NCI-H2081 (cell line): ENCODE results near the gene ATG13.
"Not testable (repeated sequence)": the region's sequence is repeated elsewhere in the genome, so short reads cannot be mapped to it uniquely, and the experiment has no call there.

Experiments used
- DNase-seq, 2 experiments: peaks; one replicate each; lab custom pipeline; 2025; lab: John Stamatoyannopoulos, UW

Gene ATG13

DNA sequence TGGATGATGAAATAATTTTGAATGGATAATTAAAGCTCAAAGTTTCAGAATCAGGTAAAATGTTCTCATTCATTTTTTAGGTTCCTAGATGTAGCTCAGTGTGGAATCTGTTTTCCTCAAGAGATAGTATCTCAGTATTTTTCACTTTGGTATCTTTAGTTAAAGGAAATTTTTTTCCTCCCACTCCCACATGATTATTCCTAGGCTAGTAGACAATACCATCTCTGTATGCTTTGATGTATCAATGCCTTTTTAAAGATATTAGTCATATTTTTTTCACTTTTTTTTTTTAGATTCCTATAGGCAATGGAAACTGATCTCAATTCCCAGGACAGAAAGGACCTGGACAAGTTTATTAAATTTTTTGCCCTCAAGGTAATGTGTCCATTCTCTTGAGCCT, 26.6 kb downstream of the ATG13 start:
- DNase-seq, result no peak

- DNase-seq, result no peak
Observed at GRCh38 chr11:46649180-46649738, 31.9 kb downstream of the ATG13 start.

- no peak for DNase-seq
Observed at GRCh38 chr11:46655631-46656030, 38.3 kb downstream of the ATG13 start.

DNA sequence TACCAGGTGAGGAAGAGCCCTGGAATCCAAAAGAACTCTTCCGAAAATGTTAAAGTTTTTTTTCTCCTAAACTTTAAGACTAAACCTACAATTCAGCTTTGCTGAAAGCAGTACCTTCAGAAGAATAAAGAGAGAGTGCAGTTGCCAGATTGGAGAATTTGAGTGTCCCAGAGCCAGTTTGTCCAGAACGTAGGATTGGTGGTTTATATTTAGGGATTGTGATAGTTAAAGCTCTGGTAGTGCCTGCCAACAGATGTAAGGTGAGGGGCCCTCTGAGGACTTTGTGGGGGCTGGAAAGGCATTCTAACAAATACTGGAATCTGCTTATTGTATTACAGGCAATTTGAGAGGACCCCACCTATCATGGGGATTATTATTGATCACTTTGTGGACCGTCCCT, 39.8 kb downstream of the ATG13 start:
- DNase-seq, result no peak

GRCh38 chr11:46658259-46658658, 40.9 kb downstream of the ATG13 start:
- no peak for DNase-seq

GRCh38 chr11:46659908-46660307, 42.6 kb downstream of the ATG13 start:
- DNase-seq, result no peak

DNA sequence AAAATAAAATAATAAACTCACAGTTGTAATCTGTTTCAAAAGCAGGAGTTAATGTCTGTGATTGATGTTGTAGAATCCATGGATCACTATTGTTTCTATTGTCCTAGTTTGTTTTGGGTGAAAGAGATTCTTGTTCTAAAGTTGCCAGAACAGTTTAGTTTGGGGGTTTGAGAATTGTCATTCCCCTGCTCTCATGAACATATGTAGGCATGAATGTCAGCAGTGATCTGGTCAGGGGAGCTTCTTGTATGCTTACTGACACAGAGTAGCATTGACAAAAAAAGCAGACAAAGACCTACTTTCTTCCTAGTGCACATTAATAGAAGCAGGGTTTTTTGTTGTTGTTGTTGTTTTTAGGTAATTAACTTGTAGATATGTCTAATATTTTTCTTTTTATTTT, 44.5 kb downstream of the ATG13 start:
- no peak for DNase-seq

DNA sequence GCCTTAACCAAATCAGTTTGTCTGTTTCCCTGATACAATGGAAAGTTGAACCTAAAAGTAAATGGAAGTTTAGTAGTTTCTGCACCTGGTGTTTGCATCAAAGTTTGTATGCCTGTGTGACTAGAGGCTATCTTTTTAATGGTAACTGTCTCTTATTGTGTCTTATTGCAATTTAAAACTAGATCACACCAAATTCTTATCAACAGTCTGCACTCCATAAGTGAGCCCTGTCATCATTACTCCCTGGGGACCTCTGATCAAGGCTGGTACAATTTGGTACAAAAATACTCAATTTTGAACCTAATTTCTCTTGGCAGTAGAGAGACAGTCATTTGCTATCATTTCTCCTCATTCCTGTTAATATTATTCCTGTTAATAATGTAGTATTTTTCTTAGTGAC, 45.0 kb downstream of the ATG13 start:
- no peak for DNase-seq

DNA sequence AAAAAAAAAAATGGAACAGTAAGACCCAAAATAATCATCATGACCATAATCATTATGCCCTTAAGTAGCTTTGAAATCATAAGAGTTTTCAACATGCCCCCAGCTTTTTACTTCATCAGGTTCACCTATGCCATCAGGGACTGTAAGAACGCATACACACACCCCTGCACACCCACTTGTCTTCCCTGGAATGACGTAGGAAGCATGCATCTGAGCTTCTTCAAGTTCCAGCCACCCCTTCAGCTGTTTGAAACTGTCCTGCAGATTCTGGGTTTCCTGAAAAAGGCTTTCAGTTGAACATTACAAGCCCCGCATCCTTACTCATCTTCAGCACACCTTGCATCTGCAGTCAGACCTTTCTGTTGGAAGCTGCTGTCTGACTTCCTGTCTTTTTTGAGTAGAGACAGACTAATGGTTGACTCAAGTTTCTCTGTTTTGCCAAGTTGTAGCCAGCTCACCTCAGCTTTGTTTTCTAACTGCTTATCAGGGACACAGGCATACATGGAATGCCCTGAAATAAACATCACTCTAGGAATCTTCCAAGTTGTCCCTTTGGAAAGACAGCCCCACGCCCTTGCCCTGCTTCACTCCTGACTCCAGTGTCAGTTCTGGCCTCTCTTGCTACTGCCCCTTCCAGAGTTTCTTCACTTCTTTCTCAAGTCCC, 46.1 kb downstream of the ATG13 start:
- no peak for DNase-seq

DNA sequence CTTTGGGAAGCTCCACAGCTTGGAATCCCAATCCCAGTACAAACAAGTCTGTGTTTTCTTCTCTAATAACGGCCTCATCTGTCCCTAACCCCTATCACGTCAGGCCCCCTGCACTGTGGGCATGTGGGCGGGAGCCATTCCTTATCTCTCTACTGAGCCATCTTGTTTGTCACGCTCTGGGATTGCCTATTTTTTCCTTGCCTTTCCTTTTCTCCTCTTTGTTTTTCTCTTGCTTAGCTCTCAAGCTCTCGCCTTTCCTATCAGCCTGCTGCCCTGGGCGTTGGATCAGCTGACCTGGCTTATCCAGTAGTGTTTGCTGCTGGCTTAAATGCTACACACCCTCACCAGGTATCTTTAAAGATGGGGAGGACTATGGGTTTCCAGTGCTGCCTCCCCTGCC, 47.3 kb downstream of the ATG13 start:
- no peak for DNase-seq

GRCh38 chr11:46665356-46665755, 48.0 kb downstream of the ATG13 start:
- DNase-seq, result no peak

DNA sequence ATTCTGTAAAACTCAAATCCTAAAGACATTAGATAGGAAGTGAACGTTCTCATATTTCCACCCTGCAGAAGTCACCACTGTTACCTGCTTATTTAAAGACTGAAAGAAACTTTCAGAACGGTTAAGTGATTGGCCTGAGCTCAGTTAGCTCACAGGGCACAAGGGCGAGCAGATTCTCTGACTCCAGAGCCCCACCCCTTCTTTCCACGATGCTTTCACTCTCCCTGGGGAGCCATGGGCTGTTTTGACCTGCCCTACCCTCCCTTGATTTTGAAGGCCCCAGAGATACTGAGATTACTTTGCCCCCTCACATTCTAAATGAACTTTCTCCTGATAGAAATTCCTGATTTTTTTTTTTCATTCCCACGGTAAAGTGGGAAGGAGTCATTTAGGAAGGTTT, 49.2 kb downstream of the ATG13 start:
- no peak for DNase-seq

DNA sequence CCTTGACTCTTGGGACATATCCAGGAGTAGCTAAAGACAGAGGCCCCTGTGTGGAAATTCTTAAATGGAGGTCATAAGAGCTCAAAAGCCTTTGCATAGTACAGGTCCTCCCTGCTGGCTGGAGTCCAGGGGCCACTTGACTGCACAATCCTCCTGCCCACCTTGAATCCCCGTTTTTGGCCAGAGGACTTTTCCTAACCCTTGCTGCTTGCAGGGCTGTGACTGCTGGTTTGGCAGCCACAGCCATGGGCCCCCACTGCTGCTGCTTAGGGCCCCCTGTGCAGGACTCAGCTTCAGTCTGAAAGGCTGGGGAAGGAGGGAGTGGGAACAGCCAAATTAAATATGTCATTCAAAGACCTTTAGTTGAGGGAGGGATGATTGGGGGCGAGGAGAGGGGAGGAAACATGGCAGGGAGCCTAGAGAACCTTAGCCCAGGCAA, 49.7 kb downstream of the ATG13 start:
- no peak for DNase-seq

- DNase-seq, result no peak
Observed at GRCh38 chr11:46668480-46669085, 51.2 kb downstream of the ATG13 start.

DNA sequence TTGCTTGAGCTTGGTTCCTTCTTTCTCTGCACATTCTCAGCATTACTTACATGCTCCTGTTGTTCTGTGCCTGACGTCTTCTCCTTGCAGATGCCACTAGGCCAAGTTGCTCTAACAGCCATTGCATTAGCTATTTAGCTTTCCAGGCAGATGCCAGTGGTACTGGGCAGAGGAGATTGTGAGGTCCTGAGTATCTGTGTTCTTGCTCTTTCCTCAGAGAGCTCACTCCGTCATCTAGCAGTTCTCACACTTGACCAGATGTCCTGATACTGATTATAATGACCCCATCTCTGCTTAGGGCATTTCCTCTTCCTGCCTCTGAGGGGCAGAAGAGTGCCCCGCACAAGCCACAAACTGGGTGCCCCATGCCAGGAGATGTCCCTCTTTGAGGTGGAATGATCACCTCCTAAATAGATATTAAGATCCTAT, 52.4 kb downstream of the ATG13 start:
- DNase-seq, result no peak

DNA sequence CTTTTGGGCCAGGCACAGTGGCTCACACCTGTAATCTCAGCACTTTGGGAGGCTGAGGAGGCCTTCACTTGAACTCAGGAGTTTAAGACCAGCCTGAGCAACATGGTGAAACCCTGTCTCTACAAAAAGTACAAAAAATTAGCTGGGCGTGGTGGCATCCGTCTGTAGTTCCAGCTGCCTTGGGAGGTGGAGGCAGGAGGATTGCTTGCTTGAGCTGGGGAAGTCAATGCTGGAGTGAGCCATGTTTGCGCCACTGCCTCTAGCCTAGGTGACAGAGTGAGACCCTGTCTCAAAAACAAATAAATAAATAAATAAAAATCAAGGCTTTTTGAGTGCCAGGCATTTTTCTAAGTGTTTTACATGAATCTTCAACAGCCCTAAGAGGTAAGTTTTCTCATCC, 53.2 kb downstream of the ATG13 start:
- not testable (repeated sequence) for DNase-seq

DNA sequence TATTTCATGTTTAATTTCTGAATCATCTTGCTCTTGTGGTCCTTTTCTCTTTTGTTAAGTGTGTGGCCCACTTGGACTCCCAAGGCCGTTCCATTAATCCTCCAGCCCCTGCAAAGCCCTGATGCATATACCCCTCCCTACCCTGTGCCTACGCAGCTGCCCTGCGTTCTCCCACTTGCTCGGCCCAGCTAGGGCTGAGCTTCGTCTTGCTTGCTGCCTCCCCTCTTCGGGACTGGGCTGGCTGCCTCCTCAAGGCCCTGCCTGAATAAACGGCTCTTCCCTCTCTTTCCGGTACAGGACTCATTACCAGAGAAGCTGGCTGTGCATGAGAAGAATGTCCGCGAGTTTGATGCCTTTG, 54.6 kb downstream of the ATG13 start:
- DNase-seq, result no peak

DNA sequence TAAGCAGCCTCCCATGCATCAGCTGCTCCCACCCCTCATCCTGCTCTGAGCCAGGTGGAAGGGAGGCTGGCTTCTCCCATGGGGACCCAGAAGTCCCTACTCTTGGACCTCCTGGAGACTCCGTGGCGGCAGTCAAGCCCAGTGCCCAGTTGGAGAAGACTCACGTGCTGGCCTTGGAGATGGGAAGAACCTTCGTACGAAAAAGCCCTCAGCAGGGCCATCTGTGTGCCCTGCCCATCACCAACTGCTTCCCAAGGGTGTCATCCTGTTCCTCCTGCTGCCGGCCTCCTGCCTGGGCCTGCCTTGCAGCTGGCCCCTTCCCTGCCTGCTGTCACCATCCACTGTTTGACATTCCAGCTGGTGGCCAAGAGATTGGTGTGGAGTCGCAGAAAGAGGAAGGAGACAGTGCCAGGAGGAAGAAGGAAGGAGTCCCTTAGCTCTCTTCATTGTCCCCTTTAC, 55.1 kb downstream of the ATG13 start:
- DNase-seq, result no peak

DNA sequence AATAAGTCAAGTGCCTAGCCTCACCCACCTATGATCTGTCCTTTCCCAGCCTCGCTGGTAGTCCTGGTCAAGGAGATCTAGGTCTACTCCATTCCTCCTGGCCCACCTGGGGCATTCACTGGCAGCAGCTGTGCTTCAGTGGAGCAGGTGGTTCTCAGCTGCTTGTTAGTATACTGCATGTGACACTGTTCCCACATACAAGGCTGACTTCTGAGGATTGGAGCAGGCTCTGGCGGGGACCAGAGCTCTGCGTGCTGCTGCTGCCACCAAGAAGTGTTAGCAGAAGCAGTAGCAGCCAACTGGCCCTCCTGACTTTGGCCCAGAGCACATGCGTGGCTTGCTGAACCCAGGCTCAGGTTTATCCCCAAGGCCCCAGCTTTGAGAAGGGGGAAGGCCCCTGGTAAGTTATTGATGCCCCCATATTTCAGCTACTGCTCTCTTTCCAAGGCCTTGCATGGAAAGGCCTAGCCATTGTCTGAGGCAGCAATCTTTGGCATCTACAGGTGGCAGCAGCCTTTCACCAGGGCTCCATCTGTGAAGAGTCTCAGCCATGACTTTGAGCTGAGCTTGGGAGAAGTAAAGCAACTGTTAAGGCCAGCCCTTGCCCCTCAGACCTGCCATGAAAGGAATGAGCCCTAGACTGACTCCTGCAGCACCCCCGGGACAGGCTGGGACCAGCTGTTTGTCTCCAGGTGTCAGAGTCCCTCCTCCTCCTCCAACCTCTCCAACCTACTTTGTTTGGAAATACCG, 56.5 kb downstream of the ATG13 start:
- DNase-seq, result no peak

GRCh38 chr11:46674463-46675287, 57.3 kb downstream of the ATG13 start:
- DNase-seq, result no peak

DNA sequence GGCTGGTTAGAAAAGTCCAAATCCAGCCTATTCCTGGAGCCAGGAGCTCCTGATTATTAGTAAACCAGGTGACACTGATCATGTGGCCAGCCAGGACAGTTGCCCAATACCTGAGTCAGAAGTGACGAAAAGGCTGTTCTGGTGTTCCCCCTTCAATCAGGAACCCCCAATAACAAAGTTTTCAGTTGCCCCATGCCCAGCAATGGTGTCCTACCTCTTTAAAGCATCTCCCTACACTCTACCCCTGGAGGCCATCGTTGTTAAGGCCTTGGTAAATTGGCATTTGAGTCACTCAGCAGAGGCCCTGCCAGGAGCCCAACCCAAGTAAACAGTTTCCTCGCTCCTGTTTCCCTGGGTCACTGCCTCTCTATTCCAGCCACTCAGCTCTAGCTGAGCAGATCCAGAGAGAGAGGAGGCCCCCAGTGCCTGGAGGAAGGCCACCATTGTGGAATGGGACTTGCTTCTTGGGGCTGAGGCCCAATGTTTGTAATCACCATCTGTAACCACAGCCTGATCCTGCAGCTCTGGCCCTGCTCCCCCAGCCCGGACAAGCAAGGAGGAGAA, 58.0 kb downstream of the ATG13 start:
- DNase-seq, result peak in 1 of 2 experiments; percentile 22

DNA sequence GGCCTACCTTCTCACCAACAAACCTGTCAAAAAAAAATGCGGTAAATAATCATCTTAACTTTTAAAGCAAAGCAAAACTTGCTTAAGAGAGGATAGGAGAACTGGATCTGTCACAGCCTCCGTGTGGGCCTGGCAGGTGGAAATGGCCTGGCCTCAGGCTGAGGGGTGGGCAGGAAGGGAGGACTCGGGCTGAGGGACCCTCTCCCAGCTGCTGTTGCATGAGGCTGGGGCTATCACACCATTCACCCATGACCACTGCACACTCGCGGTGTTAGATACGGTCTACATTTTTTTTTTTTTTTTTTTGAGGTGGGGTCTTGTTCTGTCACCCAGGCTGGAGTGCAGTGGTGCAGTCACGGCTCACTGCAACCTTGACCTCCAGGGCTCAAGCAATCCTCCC, 58.6 kb downstream of the ATG13 start:
- no peak for DNase-seq
